Nucleus accumbens (tissue), 56 donors: ENCODE data around the gene C2CD3.

Experiments used
- DNase-seq, 56 donors: peaks; one replicate each; lab custom pipeline; 2025; lab: John Stamatoyannopoulos, UW

C2CD3 gene

GRCh38 chr11:74023276-74023675 is 147.5 kb downstream of the C2CD3 start:
- no peak for DNase-seq

DNA sequence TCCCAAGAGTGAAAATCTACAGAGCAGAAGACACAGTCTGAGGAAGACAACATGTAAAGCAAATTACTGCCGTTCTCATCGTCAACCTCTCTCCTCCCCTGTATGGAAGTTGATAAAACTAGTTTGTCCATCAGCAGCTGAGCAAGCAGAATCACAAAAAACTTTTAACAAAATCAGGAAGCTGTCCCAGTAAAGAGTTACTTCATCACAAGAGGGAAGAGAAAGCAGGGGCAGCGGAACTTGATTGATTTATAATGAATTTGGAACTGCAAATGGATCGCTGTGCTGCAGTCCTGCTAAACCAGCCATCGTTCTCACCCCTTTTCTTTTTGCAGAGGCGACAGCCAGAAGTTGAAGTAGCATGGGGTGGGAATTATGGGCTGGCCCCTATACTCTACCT is 148.3 kb downstream of the C2CD3 start:
- DNase-seq: no peak

- no peak for DNase-seq
These were observed 148.8 kb downstream of the C2CD3 start for GRCh38 chr11:74021998-74022397.

DNA sequence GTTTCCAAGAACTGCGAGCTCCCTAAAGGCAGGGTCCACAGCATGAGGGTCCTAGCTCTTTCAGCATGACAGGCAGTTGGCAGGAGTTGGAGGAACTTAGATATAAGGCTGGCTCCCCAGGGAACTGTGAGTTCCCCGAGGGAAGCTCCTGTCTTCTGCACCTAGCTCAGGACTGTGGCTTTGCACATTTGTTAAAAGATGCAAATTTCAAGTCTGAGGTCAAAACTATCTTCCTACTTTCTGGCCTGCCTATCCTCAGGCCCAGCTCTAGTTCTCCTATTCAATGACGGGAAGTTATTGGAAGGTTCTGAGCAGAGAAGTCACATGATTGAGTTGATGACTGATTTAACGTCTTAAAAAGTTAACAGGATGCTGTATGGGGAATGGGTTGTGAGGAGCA is 150.3 kb downstream of the C2CD3 start:
- no peak for DNase-seq

DNA sequence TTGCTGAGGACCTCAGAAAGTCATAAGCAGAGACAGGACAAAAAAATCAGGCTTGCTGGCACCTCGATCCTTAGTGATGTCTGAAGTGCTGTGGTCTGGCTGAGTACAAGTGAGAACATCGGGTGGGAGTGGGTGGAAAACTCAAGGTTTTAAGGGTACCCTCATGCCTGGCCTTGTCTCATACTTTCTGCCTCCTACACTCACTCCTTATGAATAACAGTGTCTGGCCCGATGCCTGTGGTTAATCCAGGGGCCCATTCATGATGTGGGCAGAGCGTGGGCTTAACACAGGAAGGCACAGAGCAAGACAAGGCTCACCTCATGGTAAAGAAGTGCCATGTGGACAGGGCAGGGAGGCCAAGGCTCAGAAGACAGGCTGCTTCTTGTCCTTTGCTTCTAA is 150.9 kb downstream of the C2CD3 start:
- DNase-seq: no peak

DNA sequence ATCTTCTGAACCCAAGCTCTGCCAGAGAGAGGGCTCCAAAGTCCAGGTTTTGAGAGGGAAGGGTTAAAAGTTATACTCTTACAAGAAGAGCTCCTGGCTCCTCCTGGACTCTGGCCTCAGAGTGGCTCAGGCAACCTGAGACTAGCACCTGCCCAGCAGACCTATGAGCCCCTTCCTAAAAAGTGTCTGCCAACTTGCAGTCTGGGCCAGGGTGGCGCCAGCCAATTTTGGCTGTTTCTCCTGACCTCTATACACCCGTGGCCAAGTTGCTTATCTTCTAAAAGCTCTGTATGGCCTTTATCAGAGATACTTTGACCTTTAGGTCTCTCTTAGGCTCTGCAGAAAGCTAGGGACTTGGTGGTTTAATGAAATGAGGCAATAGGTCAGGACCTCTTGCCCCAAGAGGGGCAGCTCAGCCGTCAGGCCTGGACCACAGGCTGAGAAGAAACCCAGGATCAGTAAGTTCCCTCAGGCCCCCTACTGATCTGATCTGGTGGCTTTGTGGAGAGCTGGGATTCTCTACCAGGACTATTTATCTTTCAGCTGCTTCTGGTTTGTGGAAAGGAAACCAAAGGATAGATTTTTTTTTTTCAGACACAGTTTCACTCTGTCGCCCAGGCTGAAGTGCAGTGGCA is 151.6 kb downstream of the C2CD3 start:
- DNase-seq: no peak

DNA sequence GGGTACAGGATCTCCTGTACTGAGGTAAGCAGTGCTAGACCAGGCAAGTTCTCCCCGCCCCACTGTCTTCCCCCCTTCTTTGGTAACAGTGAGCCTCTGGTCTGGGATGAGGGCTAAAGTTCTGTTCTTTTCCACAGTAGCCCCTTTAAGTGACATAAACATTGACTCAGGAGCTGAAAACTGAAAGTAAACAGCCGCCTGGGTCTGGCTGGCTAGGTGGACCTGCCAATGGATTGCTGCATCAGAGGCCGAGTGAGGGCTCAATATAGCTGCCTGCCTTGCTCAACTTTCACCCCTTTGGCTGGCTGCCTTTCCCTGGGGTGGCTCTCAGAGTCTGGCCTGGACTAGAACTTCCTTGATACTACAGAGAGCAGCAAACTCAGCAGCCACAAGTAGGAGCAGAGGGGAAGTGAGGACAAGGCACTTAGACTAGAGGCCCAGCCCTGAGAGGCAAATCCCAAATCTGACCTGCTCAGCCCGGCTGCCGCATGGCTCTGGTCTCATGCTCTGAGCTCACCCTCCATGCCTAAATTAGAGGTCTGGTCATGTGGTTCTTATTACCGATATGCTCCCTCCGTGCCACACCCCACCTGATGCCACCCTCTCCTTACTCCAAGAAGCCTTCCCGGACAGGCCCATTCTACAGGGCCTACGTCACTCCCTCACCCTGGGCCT is 152.3 kb downstream of the C2CD3 start:
- DNase-seq: peak in 41 of 56 donors; percentile 5 to 72 (median 44)

GRCh38 chr11:74017631-74018030 is 153.2 kb downstream of the C2CD3 start:
- no peak for DNase-seq

DNA sequence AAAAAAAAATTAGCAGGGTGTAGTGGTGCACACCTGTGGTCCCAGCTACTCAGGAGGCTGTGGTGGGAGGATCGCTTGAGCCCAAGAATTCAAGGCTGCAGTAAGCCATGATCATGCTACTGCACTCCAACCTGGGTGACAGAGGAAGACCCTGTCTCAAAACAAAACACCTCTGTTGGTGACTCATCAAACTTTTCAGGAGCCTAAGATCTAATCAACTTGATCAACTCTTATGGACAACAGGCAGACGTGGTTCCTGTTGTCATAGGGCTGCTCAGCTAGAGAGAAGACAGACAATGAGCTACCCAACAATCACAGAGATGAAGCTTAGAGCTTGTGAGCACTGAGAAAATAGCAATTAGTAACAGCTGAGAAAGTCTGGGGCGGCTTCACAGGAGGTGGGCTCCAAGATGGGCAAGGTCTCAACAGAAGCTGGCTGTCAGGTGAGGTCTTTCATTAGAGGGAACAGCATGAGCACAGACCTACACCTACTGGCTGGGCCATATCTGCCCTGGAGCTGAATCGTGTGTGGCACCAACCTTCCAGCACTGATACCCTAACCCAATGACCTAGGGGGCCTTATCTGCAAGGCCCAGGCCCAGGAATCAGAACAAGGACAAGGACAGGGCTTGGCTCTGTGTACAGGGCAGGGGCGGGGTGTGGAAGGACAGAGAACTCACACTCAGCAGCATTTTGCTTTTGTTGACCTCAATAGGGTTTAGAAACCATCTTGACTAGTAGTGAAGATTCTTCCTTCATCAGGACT is 154.7 kb downstream of the C2CD3 start:
- no peak for DNase-seq

DNA sequence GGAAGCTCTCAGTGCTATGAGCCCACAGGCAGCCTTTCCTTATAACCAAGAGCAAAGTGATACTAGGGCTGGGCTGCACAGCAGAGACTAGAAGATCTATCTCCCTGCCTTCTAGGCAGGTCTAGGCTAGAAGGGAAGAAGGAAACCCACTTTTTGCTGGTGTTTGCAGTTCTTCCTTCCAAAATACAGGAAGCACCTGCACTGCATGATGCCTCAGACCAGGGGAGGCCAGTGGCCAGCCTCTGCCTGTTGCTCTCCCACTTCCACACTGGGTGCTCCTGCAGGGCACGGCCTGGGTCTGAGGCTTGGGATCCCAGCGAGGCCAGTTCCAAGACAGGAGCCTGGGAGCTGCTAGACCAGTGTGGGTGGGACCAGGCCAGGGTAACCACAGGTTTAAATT is 155.9 kb downstream of the C2CD3 start:
- peak in 3 of 56 donors; percentile 6 to 16 (median 10) for DNase-seq

DNA sequence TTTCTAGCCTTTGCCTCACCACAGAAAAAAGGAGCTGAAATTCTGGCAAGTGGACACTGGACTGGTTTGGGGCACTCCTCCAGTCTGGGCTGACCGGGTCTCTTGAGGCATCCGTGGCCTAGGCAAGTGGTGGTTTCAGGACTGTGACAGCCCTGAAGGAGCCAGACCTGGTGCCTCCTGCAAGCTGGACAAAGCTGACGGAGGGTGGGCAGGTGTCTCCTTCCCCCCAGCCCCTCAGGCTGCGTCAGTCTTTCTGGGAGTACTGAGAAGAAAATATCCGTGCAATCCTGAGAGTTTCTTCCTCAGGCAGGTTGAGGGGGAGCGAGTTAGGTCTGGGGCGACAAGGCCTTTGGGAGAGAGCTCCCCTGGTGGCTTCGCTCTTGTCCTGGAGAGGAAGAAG is 157.7 kb downstream of the C2CD3 start:
- DNase-seq: no peak

DNA sequence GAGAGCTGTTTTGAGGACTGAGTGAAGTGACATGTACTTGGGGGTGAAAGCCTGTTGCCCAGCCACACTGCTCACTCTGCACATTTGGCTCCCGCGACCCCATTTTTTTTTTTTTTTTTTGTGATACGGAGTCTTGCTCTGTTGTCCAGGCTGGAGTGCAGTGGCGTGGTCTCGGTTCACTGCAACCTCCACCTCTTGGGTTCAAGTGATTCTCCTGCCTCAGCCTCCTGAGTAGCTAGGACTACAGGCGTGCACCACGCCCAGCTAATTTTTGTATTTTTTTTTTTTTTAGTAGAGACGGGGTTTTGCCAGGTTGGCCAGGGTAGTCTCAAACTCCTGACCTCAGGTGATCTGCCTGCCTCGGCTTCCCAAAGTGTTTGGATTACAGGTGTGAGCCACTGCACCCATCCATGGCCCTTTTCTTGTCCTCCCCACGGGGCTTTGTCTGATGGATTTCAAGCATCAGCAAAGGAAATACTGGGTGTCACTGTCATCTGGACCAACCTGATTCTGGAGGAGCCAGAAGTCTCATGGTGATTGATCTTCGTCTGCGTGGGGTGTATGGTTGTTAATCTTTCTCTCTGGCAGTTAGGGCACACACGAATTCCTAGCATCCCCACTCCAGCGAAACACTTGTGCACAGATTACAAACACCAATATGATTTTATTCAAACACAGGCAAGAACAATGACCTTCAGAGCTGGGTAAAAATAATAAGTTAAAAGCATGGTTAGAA is 158.6 kb downstream of the C2CD3 start:
- no peak for DNase-seq

DNA sequence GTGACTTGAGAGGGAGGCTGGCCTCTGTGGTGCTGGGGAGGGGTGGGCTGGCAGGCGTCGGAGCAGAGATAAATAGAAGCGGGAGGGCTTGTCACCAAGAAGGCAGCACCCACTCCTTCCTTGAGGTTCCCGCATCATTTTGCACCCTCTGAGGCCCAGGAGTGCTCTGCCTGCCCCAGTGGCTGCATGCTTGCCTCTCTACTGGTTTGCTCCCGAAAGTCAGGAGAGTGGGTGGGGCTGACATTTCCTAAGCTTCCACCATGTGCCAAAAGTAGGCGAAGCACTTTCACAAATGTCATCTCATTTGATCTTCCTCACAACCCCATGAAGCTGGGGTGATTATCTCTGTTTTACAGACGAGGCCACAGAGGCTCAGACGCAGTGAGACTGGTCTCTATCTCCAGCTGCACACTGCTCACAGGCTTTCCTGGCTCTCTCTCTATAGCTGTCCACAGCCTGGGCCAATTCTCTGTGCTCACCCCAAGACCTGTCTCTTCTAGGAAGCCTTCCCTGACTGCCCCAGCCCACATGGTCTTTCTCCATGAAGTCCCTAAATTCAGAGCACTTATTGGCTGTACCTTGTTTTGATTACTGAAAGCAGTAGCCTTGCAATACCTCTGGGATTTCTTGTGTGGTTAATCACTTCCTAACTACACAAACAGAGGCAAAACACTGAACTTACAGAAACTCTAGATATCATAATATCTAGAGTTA is 159.3 kb downstream of the C2CD3 start:
- DNase-seq: no peak

DNA sequence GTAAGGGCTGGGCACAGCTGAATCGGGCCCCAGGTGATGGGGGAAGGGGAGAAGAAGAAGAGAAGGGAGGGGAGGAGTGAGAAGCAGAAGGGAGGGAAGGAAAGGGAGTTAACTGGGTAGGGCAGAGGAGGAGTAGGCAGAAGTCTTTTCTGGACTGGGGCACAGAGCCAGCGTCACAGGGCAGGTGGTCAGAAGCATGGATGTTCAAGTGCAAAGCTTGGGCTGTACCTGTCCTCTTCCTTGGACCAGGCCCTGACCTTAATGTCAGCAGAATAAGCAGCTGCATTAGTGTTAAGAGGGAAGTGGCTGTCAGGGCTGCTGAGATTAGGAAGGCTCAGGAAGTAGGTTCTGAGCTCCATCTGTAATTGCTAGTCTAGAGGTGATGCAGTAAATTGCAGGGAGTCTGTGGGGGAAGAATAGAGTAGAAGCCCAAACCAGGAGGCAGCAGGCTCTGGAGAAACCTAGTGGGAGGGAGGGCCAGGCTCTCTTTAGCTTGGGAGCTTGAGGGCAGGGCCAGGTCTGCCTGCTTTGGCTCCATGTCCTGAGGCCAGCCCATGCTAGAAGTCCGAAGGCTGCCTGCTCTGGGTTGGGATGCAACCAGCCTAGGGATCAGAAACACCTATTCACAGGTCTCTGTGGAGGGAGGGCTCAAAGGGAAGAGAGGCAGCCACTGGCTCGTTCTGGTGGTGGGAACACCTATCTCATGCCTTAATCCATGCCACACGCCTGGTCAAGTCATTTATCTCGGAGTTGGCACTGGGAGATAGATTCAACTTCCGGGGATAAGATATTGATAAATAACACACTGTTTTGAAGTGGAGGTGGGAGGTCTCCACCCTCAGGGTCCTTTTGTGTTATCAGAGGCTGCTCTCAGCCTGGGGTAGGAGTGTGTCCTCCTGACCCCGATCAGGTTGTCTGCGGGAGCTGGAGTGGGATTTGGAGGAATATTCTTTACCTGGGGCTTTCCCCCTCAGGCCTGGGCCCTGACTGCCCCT is 160.2 kb downstream of the C2CD3 start:
- no peak for DNase-seq

DNA sequence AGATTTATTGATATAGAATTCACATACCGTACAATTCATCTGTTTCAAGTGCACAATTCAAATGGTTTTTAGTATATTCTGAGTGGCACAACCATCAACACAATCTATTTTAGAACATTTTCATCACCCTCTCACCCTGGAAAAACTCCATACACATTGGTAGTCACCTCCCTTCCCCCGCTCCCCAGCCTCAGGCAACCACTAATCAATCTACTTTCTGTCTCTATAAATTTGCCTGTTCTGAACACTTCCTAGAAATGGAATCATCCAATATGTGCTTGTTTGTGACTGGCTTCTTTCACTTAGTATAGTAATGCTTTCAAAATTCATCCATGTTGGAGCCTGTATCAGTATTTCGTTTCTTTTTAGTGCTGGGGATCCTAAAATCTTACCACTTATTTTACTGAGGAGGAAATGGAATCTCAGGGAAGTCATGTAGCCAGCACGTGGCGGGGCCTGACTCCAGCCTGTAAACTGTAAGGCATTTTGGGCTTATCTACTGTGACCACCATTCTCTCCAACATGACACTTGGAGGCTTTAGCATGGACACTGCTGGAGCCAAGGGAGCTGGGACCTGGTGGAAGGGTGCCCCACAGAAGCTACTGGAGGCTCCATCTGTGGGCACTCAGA is 161.0 kb downstream of the C2CD3 start:
- no peak for DNase-seq

GRCh38 chr11:74009230-74009547 is 161.6 kb downstream of the C2CD3 start:
- DNase-seq: no peak

DNA sequence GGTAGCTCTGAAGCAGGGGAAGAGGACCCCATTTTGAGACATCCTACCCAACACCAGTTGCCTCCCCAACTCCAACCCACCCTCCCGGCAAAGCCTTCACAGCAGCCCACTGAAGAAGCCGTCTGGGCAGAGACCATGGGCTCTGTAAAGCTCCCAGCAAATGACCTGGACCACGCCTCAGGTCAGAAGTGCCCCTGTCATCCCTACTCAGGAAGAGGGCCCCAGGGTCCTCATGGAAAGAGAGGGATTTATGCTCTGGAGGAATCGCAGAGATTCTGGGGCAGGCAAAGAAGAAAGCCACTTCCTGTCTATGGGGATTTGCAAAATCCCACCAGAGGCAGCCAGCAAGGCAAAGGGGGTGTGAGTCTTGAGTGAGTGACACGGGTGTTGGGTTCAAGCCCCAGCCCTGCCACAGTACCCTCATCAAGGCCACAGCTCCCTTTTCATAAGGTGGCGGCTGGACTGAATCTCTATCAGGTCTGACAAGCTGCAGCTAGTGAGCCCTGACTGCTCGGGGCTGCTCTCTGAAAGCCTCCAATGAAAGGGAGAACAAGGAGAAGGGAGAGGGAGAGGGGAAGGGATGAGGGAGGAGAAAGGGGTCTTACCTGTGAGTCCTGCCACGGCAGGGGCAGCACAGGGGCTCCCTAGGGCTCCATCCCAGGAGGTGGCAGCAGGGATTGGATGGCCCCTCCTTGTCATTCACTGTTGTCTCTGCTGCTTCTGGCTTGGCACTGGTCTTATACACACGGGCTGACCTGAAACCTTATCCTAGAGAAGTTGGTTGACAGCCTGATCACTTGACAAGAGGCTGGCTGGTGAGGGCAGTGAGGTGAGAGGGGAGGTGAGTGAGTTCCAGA is 162.2 kb downstream of the C2CD3 start, which contains the start of gene UCP3:
TSS of gene UCP3 (minus strand) at position 713 of the 857 bp plus-strand sequence. CDS start 2,043 bp downstream, outside the sequence.
- DNase-seq: no peak
